ENCODE measurements around the gene CHCHD3.

CHCHD3 gene

DNA sequence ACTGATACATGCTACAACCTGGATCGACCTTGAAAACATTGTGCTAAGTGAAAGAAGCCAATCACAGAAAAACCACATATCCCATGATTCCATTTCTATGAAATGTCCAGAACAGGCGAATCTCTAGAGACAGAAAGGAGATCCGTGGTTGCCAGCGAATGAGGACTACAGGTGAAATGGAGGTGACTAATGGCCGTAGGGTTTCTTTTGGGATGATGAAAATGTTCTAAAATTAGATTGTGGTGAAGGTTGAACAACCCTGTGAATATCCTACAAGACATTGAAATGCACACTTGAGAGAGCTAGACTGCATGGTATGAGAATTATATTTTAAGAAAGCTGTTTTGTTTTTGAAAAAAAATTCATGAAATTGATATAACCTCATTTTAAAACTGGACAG, 317.1 kb downstream of the CHCHD3 start:
- no peak for DNase-seq

DNA sequence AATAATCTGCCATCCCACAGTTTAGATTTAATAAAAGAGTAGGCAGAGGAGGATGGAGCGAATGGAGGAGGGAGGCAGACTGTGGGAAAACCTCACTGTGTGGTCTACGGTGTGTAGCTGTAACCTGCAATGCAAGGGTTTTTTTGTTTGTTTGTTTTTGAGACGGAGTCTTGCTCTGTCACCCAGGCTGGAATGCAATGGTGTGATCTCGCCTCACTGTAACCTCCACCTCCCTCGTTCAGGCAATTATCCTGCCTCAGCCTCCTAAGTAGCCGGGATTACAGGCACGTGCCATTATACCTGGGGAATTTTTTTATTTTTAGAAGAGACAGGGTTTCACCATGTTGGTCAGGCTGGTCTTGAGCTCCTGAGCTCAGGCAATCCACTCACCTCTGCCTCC, 321.0 kb downstream of the CHCHD3 start:
- no peak for DNase-seq

DNA sequence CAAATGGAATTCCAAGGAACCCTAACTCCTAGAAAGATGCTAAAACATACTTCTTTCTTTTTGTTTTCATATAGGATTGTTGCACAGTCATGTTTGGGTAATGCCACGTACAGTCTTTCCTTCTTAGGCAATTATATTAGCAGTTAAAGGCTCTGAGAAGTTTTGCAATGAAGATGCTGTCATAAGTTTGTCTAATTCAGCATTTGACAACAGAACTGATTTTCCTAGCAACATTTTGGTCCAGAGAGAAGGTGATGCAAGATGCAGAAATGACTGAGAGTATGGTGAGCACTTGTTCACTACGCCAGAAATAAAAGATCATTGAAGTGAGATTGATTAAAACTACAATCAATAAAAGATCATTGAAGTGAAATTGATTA, 321.7 kb downstream of the CHCHD3 start:
- peak; percentile 14 for DNase-seq

DNA sequence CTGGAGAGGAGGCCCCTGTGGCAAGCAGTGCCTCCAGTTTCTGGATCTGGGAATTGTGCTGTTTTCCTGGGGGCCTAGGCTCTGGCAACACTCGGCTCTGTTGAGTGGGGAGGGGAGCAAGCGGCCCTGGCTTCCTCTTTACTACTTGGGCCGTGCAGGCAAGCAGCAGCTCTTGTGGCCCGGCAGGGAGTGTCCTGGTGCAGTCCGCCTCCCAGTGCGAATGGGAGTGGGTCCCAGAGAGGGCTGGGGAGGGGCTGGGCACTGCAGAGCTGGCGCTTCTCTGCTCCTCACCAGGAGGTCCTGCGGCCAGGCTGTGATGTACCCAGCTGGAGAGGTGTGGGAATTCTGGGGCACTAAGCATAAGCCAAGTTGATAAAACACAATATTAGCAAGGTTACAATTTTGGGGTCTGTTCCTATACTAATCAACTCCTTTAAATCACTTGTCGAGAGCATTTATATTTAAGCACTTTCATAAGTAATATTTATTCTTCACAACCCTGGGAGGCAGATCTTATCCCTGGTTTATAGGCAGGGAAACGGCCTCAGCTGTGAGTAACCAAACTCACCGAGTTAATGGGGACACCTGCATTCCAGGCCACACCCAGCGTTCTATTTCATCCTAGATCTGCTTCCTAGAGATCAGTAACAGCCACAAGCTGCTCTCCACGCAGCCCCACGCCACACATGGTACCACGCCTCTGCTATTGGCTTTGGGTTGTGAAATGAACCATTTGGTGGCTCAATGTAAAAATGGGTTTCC, 322.2 kb downstream of the CHCHD3 start:
- DNase-seq, result no peak

DNA sequence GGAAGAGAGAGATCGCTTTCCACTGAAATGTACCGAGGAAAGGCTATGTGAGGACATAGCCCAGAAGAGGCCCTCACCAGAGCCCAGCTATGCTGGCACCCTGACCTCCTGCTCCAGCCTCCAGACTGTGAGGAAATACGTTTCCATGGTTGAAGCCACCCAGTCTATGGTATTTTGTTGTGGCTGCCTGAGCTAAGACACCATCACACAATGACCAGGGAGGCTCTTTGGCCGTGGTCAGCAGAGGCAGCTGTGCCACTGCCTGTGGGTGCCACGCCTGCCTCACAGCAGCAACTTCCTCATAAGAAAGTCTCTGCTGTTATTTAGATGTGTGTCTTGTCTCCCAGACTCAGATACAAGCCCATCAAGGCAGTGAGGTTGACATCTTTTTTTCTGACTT, 322.9 kb downstream of the CHCHD3 start:
- DNase-seq, result no peak

DNA sequence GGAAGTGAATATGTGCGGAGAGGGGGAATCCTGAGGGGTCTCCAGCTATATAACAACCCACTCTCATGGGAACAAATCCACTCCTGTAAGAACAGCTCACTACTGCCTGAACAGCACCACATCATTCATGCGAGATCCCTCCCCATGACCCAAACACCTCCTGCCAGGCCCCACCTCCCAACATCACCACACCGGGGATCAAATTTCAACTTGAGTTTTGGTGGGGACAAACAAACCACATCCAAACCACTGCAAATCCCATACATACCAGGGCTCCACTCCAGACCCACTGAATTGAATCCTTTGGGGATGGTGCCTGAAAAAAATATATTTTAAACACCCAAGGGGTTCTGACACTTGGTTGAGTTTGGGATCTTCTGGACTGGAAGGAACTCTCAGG, 324.1 kb downstream of the CHCHD3 start:
- peak; percentile 71 for DNase-seq

DNA sequence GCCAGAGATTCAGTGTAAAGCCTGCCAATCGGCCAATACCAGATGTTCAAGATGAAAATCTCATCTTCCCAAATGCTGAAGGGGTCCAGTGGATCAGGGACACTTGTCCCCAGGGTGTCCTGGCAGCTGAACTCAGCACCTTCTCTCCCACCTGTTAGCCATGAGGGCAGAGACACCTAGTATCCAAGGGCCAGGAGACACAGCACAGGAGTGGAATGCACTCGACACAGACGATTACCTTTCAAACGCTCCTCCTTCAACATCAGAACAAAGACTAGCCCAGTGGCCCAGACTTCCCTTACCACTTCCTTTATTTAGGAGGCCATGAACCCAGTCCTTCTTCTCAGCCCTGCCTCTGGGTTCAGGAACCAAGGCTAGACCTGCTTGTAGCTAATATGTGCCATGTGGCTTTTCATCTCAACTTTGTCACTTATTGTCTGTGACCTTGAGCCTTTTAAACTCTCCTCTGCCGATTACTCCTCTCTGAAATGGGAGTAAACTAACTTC, 325.4 kb downstream of the CHCHD3 start:
- DNase-seq, result no peak

DNA sequence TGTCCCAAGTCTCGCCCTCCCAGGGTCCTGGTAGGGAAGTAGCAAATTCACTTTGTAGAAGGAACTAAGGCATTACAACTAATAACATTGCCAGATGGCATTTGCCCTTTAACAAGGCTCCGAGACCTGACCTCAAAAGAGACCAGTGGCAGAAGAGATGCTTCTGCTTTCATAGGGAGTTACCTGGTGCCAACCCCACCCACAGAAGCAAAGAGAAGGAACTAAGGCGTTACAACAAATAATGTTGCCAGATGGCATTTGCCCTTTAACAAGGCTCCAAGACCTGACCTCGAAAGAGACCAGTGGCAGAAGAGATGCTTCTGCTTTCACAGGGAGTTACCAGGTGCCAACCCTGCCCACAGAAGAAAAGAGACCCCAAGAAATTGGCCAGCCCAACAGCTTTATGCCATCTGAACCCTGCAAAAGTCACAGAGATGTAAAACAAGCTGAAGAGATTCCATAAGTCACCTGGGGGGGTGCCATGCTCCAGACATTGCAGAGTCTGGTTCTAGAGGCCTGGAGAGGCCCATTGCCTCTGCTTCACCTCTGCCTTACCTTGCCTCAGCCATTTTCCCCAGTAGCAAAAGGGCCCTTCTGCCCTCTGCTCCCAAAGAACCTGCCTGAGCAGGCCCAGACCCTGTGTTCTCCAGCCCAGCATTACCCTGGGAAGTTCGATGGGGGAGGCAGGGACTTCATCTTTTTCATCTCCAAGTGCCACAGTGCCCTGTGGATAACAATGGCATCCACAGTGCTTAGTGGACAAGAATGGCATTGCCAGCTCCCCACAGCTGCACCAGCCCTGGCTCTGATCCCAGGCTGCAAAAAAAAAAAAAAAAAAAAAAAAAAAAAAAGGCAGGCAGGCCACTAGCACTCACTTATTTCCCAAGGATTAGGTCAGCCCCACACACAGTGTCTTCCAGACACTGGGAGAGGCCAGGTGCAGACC, 326.1 kb downstream of the CHCHD3 start:
- no peak for DNase-seq

DNA sequence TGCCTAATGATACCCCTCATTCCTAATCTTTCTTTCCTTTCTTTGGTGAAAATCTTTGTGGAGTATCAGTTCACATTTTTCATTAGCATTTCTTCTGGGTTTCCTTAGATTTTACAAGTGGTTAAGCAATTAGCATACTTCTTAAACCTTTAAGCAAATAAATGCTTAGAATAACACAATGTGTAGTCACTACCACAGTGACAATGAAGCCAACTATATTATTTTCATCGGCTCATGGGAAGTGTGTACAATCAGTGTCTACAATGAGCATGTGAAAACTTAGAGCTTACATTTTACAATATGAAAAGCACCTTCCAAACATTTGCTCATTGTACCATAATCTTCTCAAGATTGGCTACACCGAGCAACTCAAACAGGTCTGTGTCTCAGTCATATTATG, 329.5 kb downstream of the CHCHD3 start:
- peak; percentile 49 for DNase-seq

DNA sequence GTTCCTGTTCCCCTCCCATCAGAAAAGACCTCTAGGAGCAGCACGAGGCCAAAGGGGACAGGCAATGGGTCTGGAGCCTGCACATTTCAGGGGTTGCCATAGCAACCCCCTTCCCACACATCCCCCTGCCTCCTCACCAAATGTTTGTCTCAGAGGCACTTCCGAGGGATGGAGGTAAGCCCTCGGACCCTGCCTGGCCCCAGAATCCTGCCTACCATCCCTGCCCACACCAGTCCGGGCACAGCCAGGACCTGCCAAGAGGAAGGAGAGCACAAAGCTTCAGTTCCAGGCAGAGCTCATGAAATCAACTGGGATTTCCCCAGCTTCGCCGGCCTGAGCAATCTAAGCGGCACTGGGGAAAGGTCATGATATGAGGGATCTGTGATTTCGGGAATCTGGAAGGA, 330.6 kb downstream of the CHCHD3 start:
- DNase-seq, result no peak

DNA sequence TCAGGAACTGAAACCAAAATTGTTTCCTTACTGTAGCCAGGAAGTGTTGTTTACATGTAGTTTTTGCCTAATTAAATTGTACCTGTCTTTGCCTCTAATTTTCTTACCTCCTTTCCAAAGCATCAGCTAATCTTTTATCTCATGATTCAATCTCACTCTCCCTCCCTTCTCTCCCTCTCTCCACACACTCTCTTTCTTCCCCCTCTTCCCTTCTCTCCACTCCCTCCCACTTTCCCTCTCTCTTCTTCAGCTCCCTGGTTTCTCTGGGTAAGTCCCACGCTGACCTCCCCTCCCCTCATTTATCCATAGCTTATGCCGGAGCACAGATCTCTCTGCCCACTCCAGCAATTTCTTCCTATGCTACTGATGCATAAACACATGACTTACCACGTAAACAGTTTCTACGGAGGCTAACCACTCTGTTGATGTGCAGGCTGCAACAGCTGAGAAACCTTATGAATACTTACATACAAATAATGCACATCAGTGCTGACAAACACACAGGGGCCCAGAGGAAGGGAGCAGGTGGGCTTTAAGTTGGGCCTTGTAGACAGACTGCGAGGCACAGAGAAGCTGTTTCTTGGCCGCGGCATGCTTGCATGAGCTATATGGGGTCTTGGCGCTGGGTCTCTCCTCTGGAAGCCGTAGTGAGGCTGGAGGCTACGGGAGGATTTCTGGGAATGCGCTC, 331.2 kb downstream of the CHCHD3 start:
- DNase-seq, result no peak

DNA sequence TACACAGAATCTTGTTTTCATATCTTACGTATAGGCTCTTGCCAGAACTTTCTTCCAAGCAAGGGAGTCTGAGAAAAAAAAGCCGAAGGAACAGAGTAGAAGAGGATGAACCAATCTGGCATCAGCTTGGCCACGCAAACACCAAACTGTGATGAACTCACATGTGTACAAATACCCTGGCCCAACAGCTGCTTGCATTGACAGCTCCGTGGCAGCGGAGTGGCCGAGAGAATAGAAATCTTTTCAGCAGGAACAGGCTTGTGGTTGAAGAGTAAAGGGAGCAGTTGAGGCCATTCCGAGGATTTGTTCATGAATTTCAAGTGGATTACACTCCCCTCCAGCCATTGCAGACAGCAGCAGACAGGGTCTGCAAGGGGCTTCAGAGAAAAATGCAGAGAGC, 331.8 kb downstream of the CHCHD3 start:
- DNase-seq, result no peak

DNA sequence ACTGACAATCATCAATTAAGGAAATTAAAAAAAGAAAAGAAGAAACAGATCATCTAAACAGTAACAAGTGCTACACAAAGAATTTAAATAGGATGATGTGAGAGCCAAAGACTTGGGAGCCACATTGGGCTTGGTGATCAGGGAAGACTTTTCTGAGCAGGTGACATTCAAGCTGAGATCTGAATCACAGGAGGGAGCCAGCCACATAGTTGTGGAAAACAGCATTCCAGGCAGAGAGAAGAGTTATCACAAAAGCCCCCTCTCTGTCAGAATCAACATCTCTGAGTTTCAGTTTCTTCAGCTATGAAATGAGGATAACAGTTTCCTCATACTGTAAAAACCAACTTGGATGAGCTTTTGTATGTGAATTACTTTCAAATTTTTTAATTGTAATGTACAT, 336.4 kb downstream of the CHCHD3 start:
- DNase-seq, result no peak

DNA sequence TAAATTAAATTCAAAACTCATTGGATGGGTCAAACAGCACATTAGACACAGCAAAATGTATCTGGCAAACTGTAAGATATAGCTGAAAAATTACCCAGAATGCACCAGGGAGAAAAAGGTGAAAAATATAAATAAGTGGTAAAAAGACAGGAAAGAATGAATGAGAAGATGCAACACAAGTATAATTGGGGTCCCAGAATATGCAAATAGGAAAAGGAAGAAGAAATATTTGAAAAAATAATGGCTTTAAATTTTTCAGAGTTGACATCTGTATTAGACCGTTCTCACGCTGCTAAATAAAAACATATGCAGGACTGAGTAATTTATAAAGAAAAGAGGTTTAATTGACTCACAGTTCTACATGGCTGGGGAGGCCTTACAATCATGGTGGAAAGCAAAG, 337.9 kb downstream of the CHCHD3 start:
- no peak for DNase-seq

DNA sequence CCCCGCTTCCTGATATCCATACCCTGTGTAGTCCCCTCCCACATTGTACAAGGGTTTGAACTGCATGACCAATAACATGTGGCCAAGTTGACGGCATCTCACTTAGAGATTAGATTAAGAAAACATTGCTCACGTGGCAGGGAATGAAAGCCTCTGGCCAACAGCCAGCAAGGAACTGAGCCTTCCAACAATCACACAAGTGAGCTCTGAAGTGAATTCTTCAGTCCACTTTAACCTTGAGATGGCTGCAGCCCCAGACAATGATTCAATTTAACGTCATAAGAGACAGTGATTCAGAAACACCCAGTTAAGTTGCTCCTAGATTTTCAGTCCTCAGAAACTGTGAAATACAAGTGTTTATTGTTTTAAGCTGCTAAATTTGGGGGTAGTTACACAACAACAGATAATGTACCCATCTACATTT, 339.7 kb downstream of the CHCHD3 start:
- peak; percentile 85 for DNase-seq

DNA sequence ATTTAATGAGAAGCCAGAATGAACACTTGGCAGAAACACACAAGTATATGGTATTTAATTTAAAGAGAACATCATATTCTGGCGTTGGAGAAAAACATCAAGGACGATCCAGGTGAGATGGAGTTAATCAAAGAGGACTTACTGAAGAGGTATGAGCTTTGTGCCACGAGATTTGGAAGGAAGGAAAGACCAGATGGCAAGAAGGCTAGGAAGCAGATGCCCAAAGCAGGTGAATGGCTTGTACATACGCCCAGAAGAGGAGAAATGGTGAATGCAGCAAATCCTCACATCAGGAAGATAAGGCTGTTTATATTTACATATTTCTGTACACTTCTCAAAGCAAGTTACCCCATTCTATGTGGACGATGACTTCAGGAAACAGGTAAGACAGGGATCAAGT, 341.7 kb downstream of the CHCHD3 start:
- DNase-seq, result no peak

DNA sequence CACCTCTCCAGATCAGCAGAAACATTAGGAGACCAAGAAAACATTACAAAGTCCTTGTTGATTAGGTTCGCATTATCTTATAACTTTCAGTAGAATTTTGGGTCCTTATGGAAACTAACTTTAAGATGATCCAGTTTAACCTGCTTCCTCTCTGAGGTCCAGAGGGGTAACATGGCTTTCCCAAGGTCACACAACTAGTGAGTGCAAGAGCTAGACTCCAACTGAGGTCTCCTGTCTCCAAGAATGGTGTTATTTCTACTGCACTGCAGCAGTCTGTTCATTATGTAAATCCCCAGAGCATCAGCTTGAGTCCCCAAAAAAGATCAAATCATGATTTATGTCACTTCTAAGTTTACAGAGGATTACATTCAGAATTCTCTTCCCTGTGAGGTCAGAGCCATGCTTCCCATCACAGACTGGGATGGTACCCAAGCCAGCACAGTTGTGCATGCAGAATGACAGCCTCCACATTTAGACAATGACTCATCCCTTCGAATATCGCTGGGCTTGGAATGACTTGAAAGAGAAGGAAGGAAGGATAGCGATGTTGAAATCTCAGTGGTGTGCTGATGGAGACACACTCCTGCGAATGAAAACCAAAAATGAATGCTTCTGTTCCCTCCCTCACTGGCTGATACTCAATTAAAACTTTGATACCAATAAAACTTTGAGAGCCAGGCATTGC, 342.5 kb downstream of the CHCHD3 start:
- DNase-seq, result peak; percentile 95

DNA sequence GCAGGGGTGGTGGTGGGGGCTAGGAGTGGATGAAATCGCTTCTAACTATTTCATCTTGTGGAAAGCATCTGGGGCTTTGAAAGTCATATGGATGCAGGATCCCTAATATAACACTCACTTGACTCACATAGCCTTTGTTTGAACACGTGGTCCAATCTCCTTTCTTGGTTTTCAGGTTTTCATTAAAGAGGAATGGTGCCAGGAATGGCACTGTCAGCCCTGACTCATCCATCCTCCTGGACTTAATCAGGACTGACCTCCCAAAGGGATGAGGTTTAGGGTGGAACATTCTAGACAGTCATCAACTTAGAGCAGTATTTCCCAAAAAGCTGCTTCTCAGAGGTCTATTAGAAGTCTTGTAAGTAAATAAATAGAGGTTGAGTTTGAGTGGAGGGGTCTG, 343.6 kb downstream of the CHCHD3 start:
- peak; percentile 94 for DNase-seq

DNA sequence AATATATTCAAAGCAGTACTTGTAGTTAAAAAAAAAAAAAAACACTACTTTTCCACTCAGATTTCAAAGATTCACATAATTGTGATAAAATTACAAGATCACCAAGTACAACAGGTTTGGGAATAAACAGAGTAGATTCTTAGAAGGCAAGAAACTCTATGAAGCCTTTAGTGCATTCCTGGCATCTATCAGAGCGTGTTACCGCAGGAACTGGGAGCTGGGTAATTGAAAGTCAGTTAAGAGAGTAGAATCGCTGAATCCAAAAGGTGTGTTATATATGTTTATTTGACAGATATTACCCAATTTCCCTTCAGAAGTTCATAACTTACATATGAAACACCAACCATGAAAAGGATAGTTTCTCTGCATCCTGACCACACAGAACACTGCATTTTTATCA, 346.4 kb downstream of the CHCHD3 start:
- no peak for DNase-seq
